ENCODE data around the gene UVRAG.

The UVRAG gene

GRCh38 chr11:75826461-75827230 is 11.6 kb downstream of the UVRAG start:
- Histone ChIP-seq H3K36me3 (ENCODE audit: control insufficient read depth in 2 of 2, insufficient read depth in 1 of 2, low read length in 2 of 2) (no peaks in the 10 kb centered on the region), H3K27ac (ENCODE audit: extremely low read depth, low read depth, low read length) (no peak overlapping the region)
- CTCF ChIA-PET, result interaction anchor here (0.5 kb wide), 1 partner anchor 854 kb away, joined by 3 read pairs; no protein-coding TSS in a partner anchor

GRCh38 chr11:75827562-75827961 is 12.6 kb downstream of the UVRAG start:
- Histone ChIP-seq H3K27ac (ENCODE audit: extremely low read depth, low read depth, low read length) (no peak overlapping the region), H3K36me3 (ENCODE audit: control insufficient read depth in 2 of 2, insufficient read depth in 1 of 2, low read length in 2 of 2) (no peaks in the 10 kb centered on the region), H3K4me1 (ENCODE audit: control insufficient read depth, insufficient read depth, low read length) (no peaks in the 10 kb centered on the region), H3K4me3 (ENCODE audit: low read depth, low read length) (no peak overlapping the region), H3K9me3 (ENCODE audit: control insufficient read depth, insufficient read depth, low read depth, low read length) (no peaks in the 10 kb centered on the region)
- ChIA-PET POLR2A (interaction anchor here (0.6 kb wide), 1 partner anchor 11 kb away, joined by 3 read pairs; no protein-coding TSS in a partner anchor), CTCF (interaction anchor here (0.6 to 0.7 kb wide), 2 partner anchors 33 to 51 kb away, joined by 3 read pairs; no protein-coding TSS in a partner anchor)
- no peak for TF ChIP-seq ZNF701 (tag by site-specific recombination; IDR thresholded peaks at IDR 0.05)
- no peak for TF ChIP-seq ZNF10 (tag by site-specific recombination; IDR thresholded peaks at IDR 0.05)
- no peak for TF ChIP-seq SP7 (tag by site-specific recombination; IDR thresholded peaks at IDR 0.05)
- TF ChIP-seq ZNF677 (tag by site-specific recombination; IDR thresholded peaks at IDR 0.05), result no peak
- TF ChIP-seq IKZF3 (tag by site-specific recombination; IDR thresholded peaks at IDR 0.05), result no peak
- no peak for TF ChIP-seq ZNF292 (tag by site-specific recombination; IDR thresholded peaks at IDR 0.05; ENCODE audit: borderline replicate concordance, low read depth)
- TF ChIP-seq ZNF600 (tag by site-specific recombination; IDR thresholded peaks at IDR 0.05), result no peak
- no peak for TF ChIP-seq ZNF48 (tag by site-specific recombination; IDR thresholded peaks at IDR 0.05)
- TF ChIP-seq ZNF174 (tag by site-specific recombination; IDR thresholded peaks at IDR 0.05), result no peak
- TF ChIP-seq ZNF266 (tag by site-specific recombination; IDR thresholded peaks at IDR 0.05; ENCODE audit: low read depth), result no peak

More at GRCh38 chr11:75826461-75827230, 11.6 kb downstream of the UVRAG start:
- no peak for TF ChIP-seq ZNF324 (tag by site-specific recombination; IDR thresholded peaks at IDR 0.05)
- no peak for TF ChIP-seq ZNF239 (tag by site-specific recombination; IDR thresholded peaks at IDR 0.05)
- TF ChIP-seq ZFHX2 (tag by site-specific recombination; conservative IDR thresholded peaks at IDR 0.05), result 0 out of 2 replicates have a peak, but pooled peaks have one; percentile 4
- Histone ChIP-seq H3K4me1 (ENCODE audit: control insufficient read depth, insufficient read depth, low read length) (no peaks in the 10 kb centered on the region), H3K9me3 (ENCODE audit: control insufficient read depth, insufficient read depth, low read depth, low read length) (no peaks in the 10 kb centered on the region), H3K4me3 (ENCODE audit: low read depth, low read length) (no peak overlapping the region)
- POLR2A ChIA-PET, result interaction anchor here (0.6 to 0.8 kb wide), 3 partner anchors 12 to 393 kb away, joined by 3 to 6 read pairs (median 4); no protein-coding TSS in a partner anchor

DNA sequence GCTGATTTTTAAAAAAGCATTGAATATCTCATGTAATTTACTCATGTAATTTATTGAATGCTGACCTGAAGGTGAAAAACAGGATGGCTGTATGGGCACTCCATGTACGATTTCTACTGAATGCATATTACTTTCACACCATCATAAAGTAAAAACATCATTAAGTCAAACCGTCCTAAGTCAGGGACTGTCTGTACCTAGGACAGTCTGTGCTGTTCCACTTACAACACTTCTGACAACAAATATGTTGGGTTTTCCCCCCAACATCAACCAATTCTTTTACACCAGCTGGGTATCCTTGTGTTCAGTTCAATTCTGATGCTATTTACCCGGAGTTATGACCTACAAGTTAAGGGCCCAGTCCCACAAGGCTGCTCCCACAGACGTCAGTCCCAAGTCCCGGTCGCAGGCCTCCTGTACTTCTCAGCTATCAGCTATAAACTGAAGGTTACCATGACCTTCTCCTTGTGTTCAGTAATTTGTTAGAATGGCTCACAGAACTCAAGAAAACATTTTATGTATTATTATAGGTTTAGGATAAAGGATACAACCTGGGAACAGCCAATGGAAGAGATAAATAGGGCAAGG is 17.0 kb downstream of the UVRAG start:
- H3K9me3 ChIP-seq (ENCODE audit: control insufficient read depth, insufficient read depth, low read depth, low read length), result no peaks in the 10 kb centered on the region
- no peaks in the 10 kb centered on the region for H3K4me1 ChIP-seq (ENCODE audit: control insufficient read depth, insufficient read depth, low read length)
- ChIA-PET POLR2A (no interaction called here), CTCF (no interaction called here)
- no peak overlapping the region for H3K27ac ChIP-seq (ENCODE audit: extremely low read depth, low read depth, low read length)
- no peak overlapping the region for H3K4me3 ChIP-seq (ENCODE audit: low read depth, low read length)
- H3K36me3 ChIP-seq (ENCODE audit: control insufficient read depth in 2 of 2, insufficient read depth in 1 of 2, low read length in 2 of 2), result no peaks in the 10 kb centered on the region
- TF ChIP-seq KLF7 (tag by site-specific recombination; IDR thresholded peaks at IDR 0.05; ENCODE audit: borderline replicate concordance) (no peak), ZNF394 (tag by site-specific recombination; IDR thresholded peaks at IDR 0.05; ENCODE audit: borderline replicate concordance) (no peak), ZNF623 (tag by site-specific recombination; IDR thresholded peaks at IDR 0.05) (no peak), ZNF423 (tag by site-specific recombination; IDR thresholded peaks at IDR 0.05) (no peak), KLF9 (tag by site-specific recombination; IDR thresholded peaks at IDR 0.05; ENCODE audit: low read depth) (no peak), ZNF426 (tag by site-specific recombination; IDR thresholded peaks at IDR 0.05) (no peak), ZSCAN5A (tag by site-specific recombination; IDR thresholded peaks at IDR 0.05) (no peak), PRDM1 (tag by site-specific recombination; IDR thresholded peaks at IDR 0.05) (no peak), ZFP3 (tag by site-specific recombination; IDR thresholded peaks at IDR 0.05; ENCODE audit: low read depth) (no peak), ZNF335 (tag by site-specific recombination; conservative IDR thresholded peaks at IDR 0.05) (no peak), ZNF157 (tag by site-specific recombination; IDR thresholded peaks at IDR 0.05) (no peak)
- TF ChIP-seq, protein P1, sequence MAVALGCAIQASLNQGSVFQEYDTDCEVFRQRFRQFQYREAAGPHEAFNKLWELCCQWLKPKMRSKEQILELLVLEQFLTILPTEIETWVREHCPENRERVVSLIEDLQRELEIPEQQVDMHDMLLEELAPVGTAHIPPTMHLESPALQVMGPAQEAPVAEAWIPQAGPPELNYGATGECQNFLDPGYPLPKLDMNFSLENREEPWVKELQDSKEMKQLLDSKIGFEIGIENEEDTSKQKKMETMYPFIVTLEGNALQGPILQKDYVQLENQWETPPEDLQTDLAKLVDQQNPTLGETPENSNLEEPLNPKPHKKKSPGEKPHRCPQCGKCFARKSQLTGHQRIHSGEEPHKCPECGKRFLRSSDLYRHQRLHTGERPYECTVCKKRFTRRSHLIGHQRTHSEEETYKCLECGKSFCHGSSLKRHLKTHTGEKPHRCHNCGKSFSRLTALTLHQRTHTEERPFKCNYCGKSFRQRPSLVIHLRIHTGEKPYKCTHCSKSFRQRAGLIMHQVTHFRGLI (tag by site-specific recombination; IDR thresholded peaks at IDR 0.05), result no peak
- TF ChIP-seq, protein P2, sequence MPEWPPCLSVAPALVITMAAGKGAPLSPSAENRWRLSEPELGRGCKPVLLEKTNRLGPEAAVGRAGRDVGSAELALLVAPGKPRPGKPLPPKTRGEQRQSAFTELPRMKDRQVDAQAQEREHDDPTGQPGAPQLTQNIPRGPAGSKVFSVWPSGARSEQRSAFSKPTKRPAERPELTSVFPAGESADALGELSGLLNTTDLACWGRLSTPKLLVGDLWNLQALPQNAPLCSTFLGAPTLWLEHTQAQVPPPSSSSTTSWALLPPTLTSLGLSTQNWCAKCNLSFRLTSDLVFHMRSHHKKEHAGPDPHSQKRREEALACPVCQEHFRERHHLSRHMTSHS (tag by site-specific recombination; IDR thresholded peaks at IDR 0.05), result no peak
- TF ChIP-seq, protein P3, sequence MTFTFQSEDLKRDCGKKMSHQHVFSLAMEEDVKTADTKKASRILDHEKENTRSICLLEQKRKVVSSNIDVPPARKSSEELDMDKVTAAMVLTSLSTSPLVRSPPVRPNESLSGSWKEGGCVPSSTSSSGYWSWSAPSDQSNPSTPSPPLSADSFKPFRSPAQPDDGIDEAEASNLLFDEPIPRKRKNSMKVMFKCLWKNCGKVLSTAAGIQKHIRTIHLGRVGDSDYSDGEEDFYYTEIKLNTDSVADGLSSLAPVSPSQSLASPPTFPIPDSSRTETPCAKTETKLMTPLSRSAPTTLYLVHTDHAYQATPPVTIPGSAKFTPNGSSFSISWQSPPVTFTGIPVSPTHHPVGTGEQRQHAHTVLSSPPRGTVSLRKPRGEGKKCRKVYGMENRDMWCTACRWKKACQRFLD (tag by site-specific recombination; IDR thresholded peaks at IDR 0.05), result no peak

Data from HEK293 (cell line).